ENCODE measurements around the gene EEF1AKMT3. TPM values are rescaled to one million over a fixed set of nuclear protein-coding genes. Genes with fewer than 3 reads are reported as not detected.

The EEF1AKMT3 gene
- total RNA-seq, 5 donors from 2014 or later (not counting 1 experiment from before 2014, with no cell fraction given): 2.4 to 5.1 (median 3.4) TPM

GRCh38 chr12:57741844-57742738 lies 30.3 kb upstream of the EEF1AKMT3 start:
- Mint-ChIP-seq H3K27me3 (no peaks in the 10 kb centered on the region), H3K4me1 (peaks cover 58 to 66% (median 62%) of the 10 kb centered on the region in 3 donors), H3K9me3 (no peaks in the 10 kb centered on the region), H3K36me3 (peaks cover 8% of the 10 kb centered on the region), H3K4me3 (peak overlapping the region; percentile 82 to 92 (median 82)), H3K27ac (peak overlapping the region; percentile 79 to 94)
- Histone ChIP-seq H3K36me3 (ENCODE audit: control insufficient read depth in 2 of 2, extremely low read depth in 1 of 2, insufficient read depth in 1 of 2, low read length in 1 of 2) (peaks cover 4 to 22% of the 10 kb centered on the region in 2 donors), H3K4me1 (ENCODE audit: control insufficient read depth in 1 of 2, extremely low read depth in 1 of 2, insufficient read depth in 2 of 2, low read length in 2 of 2) (peaks cover 38 to 66% of the 10 kb centered on the region in 2 experiments), H3K27me3 (replicated peaks in 1 of 2; ENCODE audit: control insufficient read depth in 2 of 2, extremely low read depth in 1 of 2, insufficient read depth in 2 of 2, low read length in 1 of 2) (no peaks in the 10 kb centered on the region), H3K4me3 (ENCODE audit: control insufficient read depth in 1 of 2, extremely low read depth in 1 of 2, low read length in 1 of 2) (peak overlapping the region; percentile 67 to 69), H3K9me3 (no peaks in the 10 kb centered on the region), H3K27ac (ENCODE audit: low read length) (peak overlapping the region; percentile 84)
- peak; percentile 56 to 71 (median 67) for ATAC-seq (replicated peaks in 1 of 4)
- DNase-seq: peak; percentile 47 to 88 (median 73)
- WGBS (ENCODE audit: insufficient coverage): 18% methylated on average over 10 of the region's 14 CpGs
- CTCF ChIA-PET: interaction anchor here (0.6 to 2.0 kb wide), 8 partner anchors 10 to 476 kb away, joined by 3 to 10 read pairs (median 6); partner anchors contain the start of genes B4GALNT1 (in 1 of the 2) and CDK4 (in 1 of the 2)
- POLR2A ChIA-PET: interaction anchor here in 1 of 2 donors (1.4 kb wide), 1 partner anchor 8 kb away, joined by 3 read pairs; no protein-coding TSS in a partner anchor

- DNase-seq: no peak
- ChIA-PET POLR2A (interaction anchor here in 1 of 2 donors (0.6 kb wide), 1 partner anchor 195 kb away, joined by 5 read pairs; no protein-coding TSS in a partner anchor), CTCF (interaction anchor here in 1 of 2 donors (0.9 kb wide), 1 partner anchor 1107 kb away, joined by 5 read pairs; no protein-coding TSS in a partner anchor)
- ATAC-seq (replicated peaks in 1 of 4): no peak
- Histone ChIP-seq H3K9me3 (no peaks in the 10 kb centered on the region), H3K4me1 (ENCODE audit: control insufficient read depth in 1 of 2, extremely low read depth in 1 of 2, insufficient read depth in 2 of 2, low read length in 2 of 2) (peaks cover 38 to 58% of the 10 kb centered on the region in 2 experiments), H3K27me3 (replicated peaks in 1 of 2; ENCODE audit: control insufficient read depth in 2 of 2, extremely low read depth in 1 of 2, insufficient read depth in 2 of 2, low read length in 1 of 2) (no peaks in the 10 kb centered on the region), H3K27ac (ENCODE audit: low read length) (peak overlapping the region; percentile 96), H3K4me3 (ENCODE audit: control insufficient read depth in 1 of 2, extremely low read depth in 1 of 2, low read length in 1 of 2) (no peak overlapping the region), H3K36me3 (ENCODE audit: control insufficient read depth in 2 of 2, extremely low read depth in 1 of 2, insufficient read depth in 1 of 2, low read length in 1 of 2) (peaks cover 4 to 31% of the 10 kb centered on the region in 2 donors)
- Mint-ChIP-seq H3K27me3 (no peaks in the 10 kb centered on the region), H3K36me3 (peaks cover 15% of the 10 kb centered on the region), H3K4me1 (peaks cover 58 to 66% (median 62%) of the 10 kb centered on the region in 3 donors), H3K27ac (peak overlapping the region; percentile 96 to 98), H3K4me3 (peak overlapping the region; percentile 93 to 97 (median 94)), H3K9me3 (no peaks in the 10 kb centered on the region)
- WGBS (ENCODE audit: insufficient coverage): no CpG with 5 or more reads among the region's 2 CpGs
Measured at GRCh38 chr12:57743769-57744168, 28.6 kb upstream of the EEF1AKMT3 start.

- Mint-ChIP-seq H3K27me3 (no peaks in the 10 kb centered on the region), H3K27ac (peak overlapping the region; percentile 96 to 98), H3K4me1 (peaks cover 53 to 61% (median 57%) of the 10 kb centered on the region in 3 donors), H3K9me3 (no peaks in the 10 kb centered on the region), H3K4me3 (peak overlapping the region; percentile 93 to 97 (median 94)), H3K36me3 (peaks cover 19% of the 10 kb centered on the region)
- ATAC-seq (replicated peaks in 1 of 4): peak; percentile 8 to 46 (median 14)
- Histone ChIP-seq H3K9me3 (no peaks in the 10 kb centered on the region), H3K4me1 (ENCODE audit: control insufficient read depth in 1 of 2, extremely low read depth in 1 of 2, insufficient read depth in 2 of 2, low read length in 2 of 2) (peaks cover 34 to 52% of the 10 kb centered on the region in 2 experiments), H3K27me3 (replicated peaks in 1 of 2; ENCODE audit: control insufficient read depth in 2 of 2, extremely low read depth in 1 of 2, insufficient read depth in 2 of 2, low read length in 1 of 2) (no peaks in the 10 kb centered on the region), H3K27ac (ENCODE audit: low read length) (peak overlapping the region; percentile 96), H3K36me3 (ENCODE audit: control insufficient read depth in 2 of 2, extremely low read depth in 1 of 2, insufficient read depth in 1 of 2, low read length in 1 of 2) (peaks cover 6 to 34% of the 10 kb centered on the region in 2 donors), H3K4me3 (ENCODE audit: control insufficient read depth in 1 of 2, extremely low read depth in 1 of 2, low read length in 1 of 2) (peak overlapping the region; percentile 81 to 96)
- ChIA-PET CTCF (interaction anchor here (0.7 to 1.8 kb wide), 5 partner anchors 10 to 1188 kb away, joined by 3 to 11 read pairs (median 5); no protein-coding TSS in a partner anchor), POLR2A (interaction anchor here (0.6 to 1.4 kb wide), 3 partner anchors 10 to 195 kb away, joined by 3 to 5 read pairs (median 4); no protein-coding TSS in a partner anchor)
- DNase-seq: peak in 32 of 35 experiments; percentile 45 to 86 (median 68)
- 9% methylated on average over 7 of the region's 21 CpGs for WGBS (ENCODE audit: insufficient coverage)
Measured at GRCh38 chr12:57744194-57744776, 28.1 kb upstream of the EEF1AKMT3 start.

GRCh38 chr12:57744777-57745484 lies 27.5 kb upstream of the EEF1AKMT3 start, which contains the start of gene TSPAN31:
TSPAN31 (plus strand) TSS chr12:57745039; CDS start chr12:57745155, 116 bp downstream.
- H3K36me3 Mint-ChIP-seq: peaks cover 16% of the 10 kb centered on the region
- H3K27ac ChIP-seq (ENCODE audit: low read length): peak within 1 kb of the TSS; percentile 96
- H3K9me3 Mint-ChIP-seq: no peaks in the 10 kb centered on the region
- 2% methylated on average over 18 of the region's 29 CpGs for WGBS (ENCODE audit: insufficient coverage)
- peaks cover 47 to 54% (median 52%) of the 10 kb centered on the region in 3 donors for H3K4me1 Mint-ChIP-seq
- H3K27me3 Mint-ChIP-seq: no peaks in the 10 kb centered on the region
- no peaks in the 10 kb centered on the region for H3K27me3 ChIP-seq (replicated peaks in 1 of 2; ENCODE audit: control insufficient read depth in 2 of 2, extremely low read depth in 1 of 2, insufficient read depth in 2 of 2, low read length in 1 of 2)
- DNase-seq (peak; percentile 79 to 98 (median 95)), ATAC-seq (replicated peaks in 1 of 4) (peak; percentile 81 to 87 (median 83))
- no peaks in the 10 kb centered on the region for H3K9me3 ChIP-seq
- peak within 1 kb of the TSS; percentile 81 to 96 for H3K4me3 ChIP-seq (ENCODE audit: control insufficient read depth in 1 of 2, extremely low read depth in 1 of 2, low read length in 1 of 2)
- H3K4me1 ChIP-seq (ENCODE audit: control insufficient read depth in 1 of 2, extremely low read depth in 1 of 2, insufficient read depth in 2 of 2, low read length in 2 of 2): peaks cover 28 to 46% of the 10 kb centered on the region in 2 experiments
- peak within 1 kb of the TSS; percentile 93 to 97 (median 94) for H3K4me3 Mint-ChIP-seq
- POLR2A ChIA-PET: interaction anchor here in 1 of 2 donors (0.7 to 1.4 kb wide), 2 partner anchors 9 to 82 kb away, joined by 3 to 4 read pairs; no protein-coding TSS in a partner anchor
- H3K36me3 ChIP-seq (ENCODE audit: control insufficient read depth in 2 of 2, extremely low read depth in 1 of 2, insufficient read depth in 1 of 2, low read length in 1 of 2): peaks cover 4 to 30% of the 10 kb centered on the region in 2 donors
- H3K27ac Mint-ChIP-seq: peak within 1 kb of the TSS; percentile 96 to 98
- CTCF ChIA-PET: interaction anchor here (0.5 to 1.8 kb wide), 7 partner anchors 9 to 1189 kb away, joined by 3 to 11 read pairs (median 5); no protein-coding TSS in a partner anchor

- H3K4me1 Mint-ChIP-seq: peaks cover 48 to 55% (median 49%) of the 10 kb centered on the region in 3 donors
- WGBS (ENCODE audit: insufficient coverage): 71% methylated on average over 6 of the region's 8 CpGs
- ChIA-PET POLR2A (interaction anchor here in 1 of 2 donors (1.4 kb wide), 1 partner anchor 9 kb away, joined by 3 read pairs; no protein-coding TSS in a partner anchor), CTCF (interaction anchor here in 1 of 2 donors (0.5 to 1.8 kb wide), 3 partner anchors 9 to 1059 kb away, joined by 3 to 11 read pairs (median 3); no protein-coding TSS in a partner anchor)
- H3K27ac Mint-ChIP-seq: peak overlapping the region; percentile 96 to 98
- peaks cover 23 to 44% of the 10 kb centered on the region in 2 experiments for H3K4me1 ChIP-seq (ENCODE audit: control insufficient read depth in 1 of 2, extremely low read depth in 1 of 2, insufficient read depth in 2 of 2, low read length in 2 of 2)
- H3K36me3 Mint-ChIP-seq: peaks cover 19% of the 10 kb centered on the region
- ATAC-seq (replicated peaks in 1 of 4): no peak
- H3K27me3 ChIP-seq (replicated peaks in 1 of 2; ENCODE audit: control insufficient read depth in 2 of 2, extremely low read depth in 1 of 2, insufficient read depth in 2 of 2, low read length in 1 of 2): no peaks in the 10 kb centered on the region
- peaks cover 4 to 29% of the 10 kb centered on the region in 2 donors for H3K36me3 ChIP-seq (ENCODE audit: control insufficient read depth in 2 of 2, extremely low read depth in 1 of 2, insufficient read depth in 1 of 2, low read length in 1 of 2)
- no peaks in the 10 kb centered on the region for H3K27me3 Mint-ChIP-seq
- H3K9me3 ChIP-seq: no peaks in the 10 kb centered on the region
- peak overlapping the region; percentile 81 to 96 for H3K4me3 ChIP-seq (ENCODE audit: control insufficient read depth in 1 of 2, extremely low read depth in 1 of 2, low read length in 1 of 2)
- peak overlapping the region; percentile 93 to 97 (median 94) for H3K4me3 Mint-ChIP-seq
- DNase-seq: no peak
- no peaks in the 10 kb centered on the region for H3K9me3 Mint-ChIP-seq
- peak overlapping the region; percentile 96 for H3K27ac ChIP-seq (ENCODE audit: low read length)
Measured at GRCh38 chr12:57745485-57745881, 26.9 kb upstream of the EEF1AKMT3 start.

Data from T-cell (primary cell).